NCI-H146 (cell line): ENCODE results near the gene GOLT1A.
A peak's percentile ranks its signal among the peaks of the same experiment; 100 is the strongest.

Experiments used
- DNase-seq: peaks from one replicate; lab custom pipeline; 2025; lab: John Stamatoyannopoulos, UW

GOLT1A gene

GRCh38 chr1:204213668-204214662 is at the start of gene GOLT1A:
TSS of gene GOLT1A (minus strand) at chr1:204213988. CDS start at chr1:204213906, 82 bp downstream.
- peak; percentile 81 for DNase-seq

GRCh38 chr1:204263254-204263910 is 49.6 kb upstream of the GOLT1A start:
- DNase-seq: no peak

- DNase-seq: no peak
These were observed 48.9 kb upstream of the GOLT1A start for GRCh38 chr1:204262506-204263253.

- no peak for DNase-seq
These were observed 48.1 kb upstream of the GOLT1A start for GRCh38 chr1:204261746-204262505.

GRCh38 chr1:204261266-204261665 is 47.5 kb upstream of the GOLT1A start:
- DNase-seq: no peak

GRCh38 chr1:204260601-204261197 is 46.9 kb upstream of the GOLT1A start:
- DNase-seq: no peak

GRCh38 chr1:204259782-204260181 is 46.0 kb upstream of the GOLT1A start:
- no peak for DNase-seq

GRCh38 chr1:204259196-204259595 is 45.4 kb upstream of the GOLT1A start:
- no peak for DNase-seq

- DNase-seq: peak; percentile 23
These were observed 44.7 kb upstream of the GOLT1A start for GRCh38 chr1:204258213-204259115.

- DNase-seq: no peak
These were observed 43.7 kb upstream of the GOLT1A start for GRCh38 chr1:204257446-204257845.

- DNase-seq: no peak
These were observed 42.7 kb upstream of the GOLT1A start for GRCh38 chr1:204256531-204256930.

GRCh38 chr1:204255966-204256365 is 42.2 kb upstream of the GOLT1A start:
- no peak for DNase-seq

- no peak for DNase-seq
These were observed 41.4 kb upstream of the GOLT1A start for GRCh38 chr1:204255225-204255624.

GRCh38 chr1:204254031-204254661 is 40.4 kb upstream of the GOLT1A start:
- DNase-seq: no peak

- DNase-seq: no peak
These were observed 38.3 kb upstream of the GOLT1A start for GRCh38 chr1:204251926-204252689.

GRCh38 chr1:204251286-204251685 is 37.5 kb upstream of the GOLT1A start:
- DNase-seq: no peak

- no peak for DNase-seq
These were observed 36.7 kb upstream of the GOLT1A start for GRCh38 chr1:204250428-204251030.

GRCh38 chr1:204249736-204250427 is 36.1 kb upstream of the GOLT1A start:
- DNase-seq: peak; percentile 18
